WTC11 (cell line): Measurements from ENCODE around the gene ZNF512B. TPM values are rescaled to one million over a fixed set of nuclear protein-coding genes. Genes with fewer than 3 reads are reported as not detected.

Experiments used
- ATAC-seq: fragments of 200-7000 bp; cut with Tn5 transposase; 2 replicates; pipeline ENCODE4 v1.10.0; 2021; ENCODE audit warnings: mild to moderate bottlenecking, moderate library complexity
- CTCF ChIA-PET: fragments of 300-600 bp; sonication (Branson Sonifier 250); formaldehyde crosslinking; loops from one replicate; lab custom pipeline; 2021; ENCODE audit warnings: antibody characterized with exemption; lab: Charles Lee
- POLR2A ChIA-PET: fragments of 350-600 bp; sonication (Branson Sonifier 250); formaldehyde crosslinking; loops from one replicate; lab custom pipeline; 2021; ENCODE audit warnings: antibody characterized with exemption; lab: Charles Lee
- DNase-seq: peaks from one replicate; pipeline ENCODE4 v3.0.0; 2021; ENCODE audit warnings: low spot score
- H3K27ac Mint-ChIP-seq: 2 replicates; pipeline ENCODE4 v1.8.0; 2021; ENCODE audit warnings: mixed read lengths
- H3K27me3 Mint-ChIP-seq: 2 replicates; pipeline ENCODE4 v1.8.0; 2021; ENCODE audit warnings: low read depth, mild to moderate bottlenecking, moderate library complexity, mixed read lengths
- H3K36me3 Mint-ChIP-seq: 2 replicates; pipeline ENCODE4 v1.8.0; 2021; ENCODE audit warnings: mixed read lengths
- H3K4me1 Mint-ChIP-seq: 2 replicates; pipeline ENCODE4 v1.8.0; 2022; ENCODE audit warnings: mixed read lengths
- H3K4me3 Mint-ChIP-seq: 2 replicates; pipeline ENCODE4 v1.8.0; 2021; ENCODE audit warnings: mild to moderate bottlenecking, moderate library complexity, mixed read lengths
- H3K9me3 Mint-ChIP-seq: 2 replicates; pipeline ENCODE4 v1.8.0; 2021; ENCODE audit warnings: mixed read lengths
- ATF2 ChIP-seq: sonication (generic); formaldehyde crosslinking; IDR thresholded peaks from 2 replicates; pipeline ENCODE4 v1.8.1; 2022; ENCODE audit warnings: low read depth, missing genetic modification reagents, borderline replicate concordance
- E2F1 ChIP-seq: sonication (generic); formaldehyde crosslinking; IDR thresholded peaks from 2 replicates; pipeline ENCODE4 v1.8.0; 2022; ENCODE audit warnings: mild to moderate bottlenecking, missing genetic modification reagents
- E2F5 ChIP-seq: sonication (generic); formaldehyde crosslinking; IDR thresholded peaks from 2 replicates; pipeline ENCODE4 v1.8.1; 2022; ENCODE audit warnings: mild to moderate bottlenecking, moderate library complexity, missing genetic modification reagents
- EMX1 ChIP-seq: fragments of 250-450 bp; sonication (Bioruptor Pico); IDR thresholded peaks from 2 replicates; pipeline ENCODE4 v1.8.0; 2021; ENCODE audit warnings: mild to moderate bottlenecking
- ESRRA ChIP-seq: sonication (generic); formaldehyde crosslinking; IDR thresholded peaks from 2 replicates; pipeline ENCODE4 v1.8.1; 2022; ENCODE audit warnings: mild to moderate bottlenecking, missing genetic modification reagents, borderline replicate concordance
- GRHL2 ChIP-seq: fragments of 250-450 bp; sonication (Bioruptor Pico); IDR thresholded peaks from 2 replicates; pipeline ENCODE4 v1.8.0; 2022; ENCODE audit warnings: mild to moderate bottlenecking, moderate library complexity; ENCODE audit not compliant: insufficient replicate concordance, severe bottlenecking
- GTF2I ChIP-seq: fragments of 250-450 bp; sonication (Bioruptor Pico); conservative IDR thresholded peaks from 2 replicates; pipeline ENCODE4 v1.4.0; 2021; ENCODE audit warnings: mild to moderate bottlenecking
- IRF1 ChIP-seq: sonication (generic); formaldehyde crosslinking; IDR thresholded peaks from 2 replicates; pipeline ENCODE4 v1.8.0; 2023; ENCODE audit warnings: missing genetic modification reagents
- MYBL2 ChIP-seq: sonication (generic); formaldehyde crosslinking; IDR thresholded peaks from 2 replicates; pipeline ENCODE4 v1.8.1; 2023; ENCODE audit warnings: mild to moderate bottlenecking, moderate library complexity, missing genetic modification reagents
- NFE2L1 ChIP-seq: sonication (generic); formaldehyde crosslinking; IDR thresholded peaks from 2 replicates; pipeline ENCODE4 v1.8.1; 2023; ENCODE audit warnings: missing genetic modification reagents
- NFYB ChIP-seq: sonication (generic); formaldehyde crosslinking; conservative IDR thresholded peaks from 2 replicates; pipeline ENCODE4 v1.8.0; 2022; ENCODE audit warnings: low read depth, missing genetic modification reagents
- NR2C2 ChIP-seq: sonication (generic); formaldehyde crosslinking; IDR thresholded peaks from 2 replicates; pipeline ENCODE4 v1.8.0; 2022; ENCODE audit warnings: mild to moderate bottlenecking, missing genetic modification reagents
- SMAD4 ChIP-seq: sonication (generic); formaldehyde crosslinking; IDR thresholded peaks from 2 replicates; pipeline ENCODE4 v1.8.0; 2022; ENCODE audit warnings: mild to moderate bottlenecking, missing genetic modification reagents
- SP1 ChIP-seq: sonication (generic); formaldehyde crosslinking; conservative IDR thresholded peaks from 2 replicates; pipeline ENCODE4 v1.8.1; 2022; ENCODE audit warnings: missing genetic modification reagents
- TCF7 ChIP-seq: sonication (generic); formaldehyde crosslinking; IDR thresholded peaks from 2 replicates; pipeline ENCODE4 v1.8.0; 2022; ENCODE audit warnings: mild to moderate bottlenecking, low read depth, missing genetic modification reagents, moderate library complexity
- USF2 ChIP-seq: sonication (generic); formaldehyde crosslinking; IDR thresholded peaks from 2 replicates; pipeline ENCODE4 v1.8.1; 2023; ENCODE audit warnings: mild to moderate bottlenecking, missing genetic modification reagents, moderate library complexity
- ZMAT4 ChIP-seq: fragments of 250-450 bp; sonication (Bioruptor Pico); IDR thresholded peaks from 2 replicates; pipeline ENCODE4 v1.9.0; 2021; ENCODE audit warnings: mild to moderate bottlenecking
- ZNF281 ChIP-seq: sonication (generic); formaldehyde crosslinking; IDR thresholded peaks from 2 replicates; pipeline ENCODE4 v1.8.0; 2023; ENCODE audit warnings: mild to moderate bottlenecking, missing genetic modification reagents
- ZNF396 ChIP-seq: fragments of 250-450 bp; sonication (Bioruptor Pico); IDR thresholded peaks from 2 replicates; pipeline ENCODE4 v1.8.0; 2021; ENCODE audit warnings: mild to moderate bottlenecking, moderate library complexity, borderline replicate concordance
- ZNF423 ChIP-seq: fragments of 250-450 bp; sonication (Bioruptor Pico); IDR thresholded peaks from 2 replicates; pipeline ENCODE4 v2.1.2; 2022; ENCODE audit warnings: mild to moderate bottlenecking, moderate library complexity
- total RNA-seq: library from RNA; stranded (reverse); gene quantifications from 3 replicates; pipeline ENCODE4 v1.2.3, GENCODE V29; 2021

Gene ZNF512B
- total RNA-seq, 1 experiment from 2014 or later, result 23.3 TPM

GRCh38 chr20:63955827-63956663, 13.7 kb downstream of the ZNF512B start, which contains the start of gene UCKL1 (continued):
- TF ChIP-seq GTF2I (CRISPR knock-in tag), result no peak
- TF ChIP-seq ZMAT4 (CRISPR knock-in tag), result no peak
- TF ChIP-seq IRF1 (CRISPR knock-in tag), result 0 out of 2 replicates have a peak, but pooled peaks have one; percentile 11
- TF ChIP-seq SMAD4 (CRISPR knock-in tag), result no peak

- H3K4me3 Mint-ChIP-seq, result peak overlapping the region; percentile 79
- peaks cover 20% of the 10 kb centered on the region for H3K4me1 Mint-ChIP-seq
- H3K36me3 Mint-ChIP-seq, result no peaks in the 10 kb centered on the region; the same call in none of the 2 replicates
- DNase-seq (peak; percentile 32), ATAC-seq (no peak)
- TF ChIP-seq ZNF281 (CRISPR knock-in tag), result 0 out of 2 replicates have a peak, but pooled peaks have one; percentile 17
- no peak for TF ChIP-seq GRHL2 (CRISPR knock-in tag)
- no peaks in the 10 kb centered on the region for H3K9me3 Mint-ChIP-seq
- POLR2A ChIA-PET, result interaction anchor here (0.7 kb wide), 1 partner anchor 115 kb away, joined by 3 read pairs; no protein-coding TSS in a partner anchor
- no peaks in the 10 kb centered on the region for H3K27me3 Mint-ChIP-seq
- CTCF ChIA-PET, result interaction anchor here (0.6 to 5.0 kb wide), 9 partner anchors 18 to 417 kb away, joined by 3 to 54 read pairs (median 5); partner anchors contain the start of genes PRPF6 and SAMD10
- no peak overlapping the region for H3K27ac Mint-ChIP-seq
Observed at GRCh38 chr20:63955281-63955826, 14.4 kb downstream of the ZNF512B start.

GRCh38 chr20:63953764-63954429, 15.8 kb downstream of the ZNF512B start:
- DNase-seq (no peak), ATAC-seq (no peak)
- Mint-ChIP-seq H3K27ac (peak overlapping the region; percentile 86), H3K9me3 (no peaks in the 10 kb centered on the region), H3K4me1 (peaks cover 27% of the 10 kb centered on the region), H3K27me3 (no peaks in the 10 kb centered on the region), H3K4me3 (peak overlapping the region; percentile 79), H3K36me3 (no peaks in the 10 kb centered on the region; the same call in 1 of the 2 replicates)
- ChIA-PET CTCF (interaction anchor here (1.5 to 3.3 kb wide), 3 partner anchors 20 to 111 kb away, joined by 3 to 14 read pairs (median 6); no protein-coding TSS in a partner anchor), POLR2A (interaction anchor here (0.5 to 0.6 kb wide), 2 partner anchors 105 to 227 kb away, joined by 3 read pairs; no protein-coding TSS in a partner anchor)
- TF ChIP-seq NR2C2 (CRISPR knock-in tag) (no peak), MYBL2 (CRISPR knock-in tag) (no peak), EMX1 (CRISPR knock-in tag) (no peak), NFE2L1 (CRISPR knock-in tag) (no peak), ZNF396 (CRISPR knock-in tag) (no peak), TCF7 (CRISPR knock-in tag) (no peak), SP1 (CRISPR knock-in tag) (no peak), USF2 (CRISPR knock-in tag) (no peak), ZNF423 (CRISPR knock-in tag) (no peak), ATF2 (CRISPR knock-in tag) (no peak), GRHL2 (CRISPR knock-in tag) (no peak), NFYB (CRISPR knock-in tag) (no peak), IRF1 (CRISPR knock-in tag) (no peak), E2F1 (no peak), E2F5 (no peak), ESRRA (CRISPR knock-in tag) (no peak)
